CD4-positive, CD25-positive, alpha-beta regulatory T cell (primary cell): ENCODE data around the gene BATF2. TPM values are rescaled to one million over a fixed set of nuclear protein-coding genes. Genes with fewer than 3 reads are reported as not detected.
"Not testable (repeated sequence)": the region's sequence is repeated elsewhere in the genome, so short reads cannot be mapped to it uniquely, and the experiment has no call there.

Source experiments
- ATAC-seq, 2 donors: fragments of 150-1000 bp; cut with Tn5 transposase; one replicate each; pipeline ENCODE4 v1.10.0; 2021; ENCODE audit warnings: low read depth in 2 of 2, moderate number of reproducible peaks in 2 of 2, moderate library complexity in 1 of 2
- DNase-seq, 3 donors: peaks; one replicate each; pipeline versions ENCODE4 v3.0.0 to v3.0.0-alpha.2; 2012 to 2022; ENCODE audit warnings: mixed read lengths in 1 of 3
- H3K27ac ChIP-seq: one replicate; pipeline ENCODE4 v1.7.0; 2013; ENCODE audit warnings: mild to moderate bottlenecking, low read length; ENCODE audit not compliant: insufficient read depth, poor library complexity, severe bottlenecking
- H3K27me3 ChIP-seq: one replicate; pipeline ENCODE4 v1.7.0; 2013; ENCODE audit warnings: low read length; ENCODE audit not compliant: control insufficient read depth, insufficient read depth
- H3K36me3 ChIP-seq: one replicate; pipeline ENCODE4 v1.7.0; 2013; ENCODE audit warnings: mild to moderate bottlenecking, low read length, moderate library complexity; ENCODE audit not compliant: control insufficient read depth, insufficient read depth
- H3K4me1 ChIP-seq: 2 replicates; pipeline ENCODE4 v1.7.0; 2013; ENCODE audit warnings: mild to moderate bottlenecking, low read length; ENCODE audit not compliant: insufficient read depth, control insufficient read depth, poor library complexity, severe bottlenecking
- H3K4me3 ChIP-seq: one replicate; pipeline ENCODE4 v1.7.0; 2013; ENCODE audit warnings: low read depth, mild to moderate bottlenecking, low read length, moderate library complexity
- H3K9me3 ChIP-seq, 2 experiments: 1 replicate in 1 of 2; 2 replicates in 1 of 2; pipeline ENCODE4 v1.7.0; 2013; ENCODE audit warnings: low read length in 2 of 2, mild to moderate bottlenecking in 1 of 2, moderate library complexity in 1 of 2; ENCODE audit not compliant: control insufficient read depth in 2 of 2
- H3K27ac Mint-ChIP-seq, 3 donors: one replicate each; pipeline ENCODE4 v1.8.0; 2020 to 2022; ENCODE audit warnings: mild to moderate bottlenecking in 3 of 3, mixed read lengths in 3 of 3, moderate library complexity in 2 of 3
- H3K27me3 Mint-ChIP-seq: one replicate; pipeline ENCODE4 v1.8.0; 2022; ENCODE audit warnings: mild to moderate bottlenecking, mixed read lengths
- H3K36me3 Mint-ChIP-seq: one replicate; pipeline ENCODE4 v1.8.0; 2020; ENCODE audit warnings: mixed read lengths
- H3K4me1 Mint-ChIP-seq, 4 donors: one replicate each; pipeline ENCODE4 v1.8.0; 2020 to 2022; ENCODE audit warnings: mixed read lengths in 4 of 4, mild to moderate bottlenecking in 1 of 4
- H3K4me3 Mint-ChIP-seq, 4 donors: one replicate each; pipeline ENCODE4 v1.8.0; 2020 to 2022; ENCODE audit warnings: mild to moderate bottlenecking in 4 of 4, mixed read lengths in 4 of 4, moderate library complexity in 3 of 4
- H3K9me3 Mint-ChIP-seq, 7 donors: one replicate each; pipeline ENCODE4 v1.8.0; 2020 to 2022; ENCODE audit warnings: mixed read lengths in 7 of 7, mild to moderate bottlenecking in 3 of 7, moderate library complexity in 2 of 7
- polyA plus RNA-seq, 4 donors: library from polyadenylated mRNA; unstranded; fragments of 300-500 nt; fragmentation: Illumina TruSeq; gene quantifications; one replicate each; pipeline ENCODE4 v1.2.3, GENCODE V29; 2021
- total RNA-seq: library from RNA; stranded (reverse); gene quantifications from one replicate; pipeline ENCODE4 v1.2.3, GENCODE V29; 2022

BATF2 gene
- total and polyA plus RNA-seq, 5 donors from 2014 or later, result not detected

- H3K9me3 Mint-ChIP-seq, H3K4me3 ChIP-seq, H3K36me3 Mint-ChIP-seq, H3K27ac Mint-ChIP-seq, H3K27me3 ChIP-seq, H3K9me3 ChIP-seq, DNase-seq, H3K4me3 Mint-ChIP-seq, ATAC-seq, H3K36me3 ChIP-seq, H3K4me1 ChIP-seq, H3K4me1 Mint-ChIP-seq, H3K27ac ChIP-seq: not testable (repeated sequence)
- peaks cover 10% of the 10 kb centered on the region for H3K27me3 Mint-ChIP-seq
Measured at GRCh38 chr11:64983339-64983738, 13.4 kb downstream of the BATF2 start.

GRCh38 chr11:64976651-64977050 is 20.1 kb downstream of the BATF2 start:
- peaks cover 0 to 8% (median 1%) of the 10 kb centered on the region in 4 donors for H3K4me1 Mint-ChIP-seq
- peaks cover 7% of the 10 kb centered on the region for H3K4me1 ChIP-seq
- H3K27me3 ChIP-seq, result no peaks in the 10 kb centered on the region
- no peak overlapping the region for H3K27ac Mint-ChIP-seq
- peaks cover 0 to 3% (median 0%) of the 10 kb centered on the region in 7 donors for H3K9me3 Mint-ChIP-seq
- H3K27ac ChIP-seq, result no peak overlapping the region
- peaks cover 5% of the 10 kb centered on the region for H3K27me3 Mint-ChIP-seq
- no peaks in the 10 kb centered on the region for H3K9me3 ChIP-seq
- no peaks in the 10 kb centered on the region for H3K36me3 Mint-ChIP-seq
- ATAC-seq (no peak), DNase-seq (no peak)
- H3K36me3 ChIP-seq, result no peaks in the 10 kb centered on the region
- no peak overlapping the region for H3K4me3 Mint-ChIP-seq
- H3K4me3 ChIP-seq, result no peak overlapping the region

- H3K4me3 Mint-ChIP-seq, result no peak overlapping the region
- H3K27ac ChIP-seq, result no peak overlapping the region
- H3K27me3 ChIP-seq, result no peaks in the 10 kb centered on the region
- H3K4me1 ChIP-seq, result peaks cover 10% of the 10 kb centered on the region
- ATAC-seq (no peak), DNase-seq (no peak)
- H3K4me3 ChIP-seq, result no peak overlapping the region
- peak overlapping the region in 1 of 3 donors; percentile 60 for H3K27ac Mint-ChIP-seq
- peaks cover 0 to 3% (median 0%) of the 10 kb centered on the region in 7 donors for H3K9me3 Mint-ChIP-seq
- peaks cover 7% of the 10 kb centered on the region for H3K27me3 Mint-ChIP-seq
- H3K36me3 ChIP-seq, result no peaks in the 10 kb centered on the region
- H3K9me3 ChIP-seq, result no peaks in the 10 kb centered on the region
- peaks cover 4 to 16% (median 9%) of the 10 kb centered on the region in 4 donors for H3K4me1 Mint-ChIP-seq
- H3K36me3 Mint-ChIP-seq, result no peaks in the 10 kb centered on the region
Measured at GRCh38 chr11:64974124-64974523, 22.6 kb downstream of the BATF2 start.

DNA sequence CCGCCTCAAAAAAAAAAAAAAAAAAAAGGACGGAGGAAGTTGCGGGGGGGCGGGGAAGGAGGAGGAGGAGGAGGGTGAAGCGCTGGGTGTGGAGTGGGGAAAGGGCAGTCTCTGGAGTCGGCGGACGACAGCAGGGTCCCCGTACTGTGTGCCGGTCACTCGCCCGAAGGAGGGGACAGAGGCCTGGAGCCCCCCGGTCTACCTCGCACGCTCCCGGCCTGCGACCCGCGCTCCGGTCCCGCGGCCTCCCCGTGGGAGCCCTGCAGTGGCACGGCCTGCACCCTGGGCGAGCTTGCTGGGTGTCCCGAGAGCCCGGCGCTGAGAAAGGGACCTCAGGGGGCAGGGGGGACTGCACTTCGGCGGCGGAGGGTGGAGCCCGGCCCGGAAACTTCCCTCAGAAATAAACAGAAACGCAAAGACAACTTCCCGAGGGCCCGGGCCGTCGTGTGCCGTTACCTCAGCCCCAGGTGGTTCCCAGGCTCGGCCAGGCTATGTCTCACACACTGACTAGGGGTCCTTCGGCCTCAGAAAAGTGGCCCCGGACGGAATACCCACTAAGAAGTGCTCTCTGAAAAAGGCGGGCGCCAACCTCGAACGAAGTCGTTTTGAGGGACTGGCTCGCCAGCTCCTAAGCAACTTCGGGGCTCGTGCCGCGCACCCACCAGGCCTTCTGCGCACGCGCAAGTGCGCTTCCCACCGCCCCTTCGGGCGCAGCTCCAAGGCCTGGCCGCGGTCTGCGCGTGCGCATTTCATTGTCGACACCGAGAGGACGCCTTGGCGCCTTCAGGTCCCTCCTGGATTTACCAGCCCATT is 25.1 kb downstream of the BATF2 start, which contains the start of gene MAJIN:
Gene MAJIN (minus strand): TSS at position 688 of the 813 bp plus-strand sequence. CDS start 12,703 bp downstream, outside the sequence.
- H3K4me1 ChIP-seq, result peaks cover 10% of the 10 kb centered on the region
- H3K27ac ChIP-seq, result peak within 1 kb of the TSS; percentile 33

DNA sequence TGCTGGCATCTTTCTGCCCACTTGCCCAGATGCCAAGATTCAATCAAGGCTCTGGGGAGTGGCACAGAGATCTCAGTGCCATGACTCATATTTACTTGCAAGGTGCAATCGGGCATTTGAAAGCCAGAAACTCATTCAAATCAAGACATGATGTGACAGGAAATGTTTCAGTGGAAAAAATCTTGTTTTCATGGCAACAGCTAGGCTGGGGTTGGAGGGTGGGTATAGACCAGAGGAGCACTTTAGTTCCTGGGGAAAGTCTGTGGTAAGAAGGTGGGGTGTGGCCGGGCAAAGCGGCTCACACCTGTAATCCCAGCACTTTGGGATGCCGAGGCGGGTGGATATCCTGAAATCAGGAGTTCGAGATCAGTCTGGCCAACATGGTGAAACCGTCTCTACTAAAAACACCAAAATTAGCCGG is 26.0 kb downstream of the BATF2 start:
- DNase-seq, result peak in 1 of 3 donors; percentile 45
- Histone ChIP-seq H3K9me3 (no peaks in the 10 kb centered on the region), H3K27me3 (no peaks in the 10 kb centered on the region), H3K4me3 (no peak overlapping the region), H3K27ac (no peak overlapping the region), H3K36me3 (no peaks in the 10 kb centered on the region), H3K4me1 (peaks cover 10% of the 10 kb centered on the region)
- Mint-ChIP-seq H3K36me3 (no peaks in the 10 kb centered on the region), H3K27ac (peak overlapping the region in 2 of 3 donors; percentile 21 to 71), H3K9me3 (peaks cover 0 to 3% (median 0%) of the 10 kb centered on the region in 7 donors), H3K4me1 (peaks cover 4 to 16% (median 11%) of the 10 kb centered on the region in 4 donors), H3K4me3 (peak overlapping the region in 3 of 4 donors; percentile 63 to 79 (median 76)), H3K27me3 (peaks cover 14% of the 10 kb centered on the region)
- peak in 1 of 2 donors; percentile 19 for ATAC-seq

More for the DNA sequence above, 25.1 kb downstream of the BATF2 start, which contains the start of gene MAJIN:
- Mint-ChIP-seq H3K9me3 (peaks cover 0 to 3% (median 0%) of the 10 kb centered on the region in 7 donors), H3K4me1 (peaks cover 4 to 16% (median 11%) of the 10 kb centered on the region in 4 donors), H3K27me3 (peaks cover 14% of the 10 kb centered on the region), H3K27ac (peak within 1 kb of the TSS; percentile 23 to 71 (median 55)), H3K4me3 (peak within 1 kb of the TSS; percentile 27 to 80 (median 71)), H3K36me3 (no peaks in the 10 kb centered on the region)
- Histone ChIP-seq H3K9me3 (no peaks in the 10 kb centered on the region), H3K27me3 (no peaks in the 10 kb centered on the region), H3K4me3 (no peak within 1 kb of the TSS), H3K36me3 (no peaks in the 10 kb centered on the region)
- peak; percentile 54 to 69 for ATAC-seq
- peak; percentile 76 to 89 (median 83) for DNase-seq

GRCh38 chr11:64969209-64969608 is 27.6 kb downstream of the BATF2 start:
- H3K9me3 ChIP-seq, result no peaks in the 10 kb centered on the region
- Mint-ChIP-seq H3K4me1 (peaks cover 4 to 16% (median 10%) of the 10 kb centered on the region in 4 donors), H3K27ac (peak overlapping the region; percentile 4 to 9 (median 8)), H3K27me3 (peaks cover 14% of the 10 kb centered on the region), H3K9me3 (no peaks in the 10 kb centered on the region), H3K4me3 (peak overlapping the region in 2 of 4 donors; percentile 17 to 28), H3K36me3 (no peaks in the 10 kb centered on the region)
- no peaks in the 10 kb centered on the region for H3K36me3 ChIP-seq
- no peak overlapping the region for H3K4me3 ChIP-seq
- H3K4me1 ChIP-seq, result peaks cover 10% of the 10 kb centered on the region
- DNase-seq, result no peak
- H3K27me3 ChIP-seq, result no peaks in the 10 kb centered on the region
- no peak for ATAC-seq
- no peak overlapping the region for H3K27ac ChIP-seq

DNA sequence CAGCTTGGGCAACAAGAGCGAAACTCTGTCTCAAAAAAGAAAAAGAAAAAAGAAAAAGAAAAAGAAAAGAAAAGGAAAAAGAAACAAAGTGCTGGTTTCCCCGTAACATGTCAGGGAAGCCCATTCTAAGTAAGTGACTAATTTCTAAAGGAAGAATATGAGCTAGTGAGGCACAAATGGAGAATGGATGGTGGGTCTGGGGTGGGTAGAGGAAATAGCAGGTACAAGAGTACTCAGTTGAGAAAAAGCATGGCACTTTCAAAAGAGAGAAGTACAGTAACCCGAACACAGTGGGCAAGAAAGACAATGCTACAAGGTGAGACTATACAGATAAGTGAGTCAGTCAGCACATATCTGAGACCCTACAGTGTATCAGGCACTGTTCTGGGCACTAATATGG is 29.4 kb downstream of the BATF2 start:
- Histone ChIP-seq H3K4me3 (no peak overlapping the region), H3K4me1 (peaks cover 10% of the 10 kb centered on the region), H3K27ac (no peak overlapping the region), H3K9me3 (no peaks in the 10 kb centered on the region), H3K36me3 (no peaks in the 10 kb centered on the region), H3K27me3 (no peaks in the 10 kb centered on the region)
- Mint-ChIP-seq H3K4me3 (peak overlapping the region in 1 of 4 donors; percentile 84), H3K4me1 (peaks cover 4 to 16% (median 10%) of the 10 kb centered on the region in 4 donors), H3K27ac (no peak overlapping the region), H3K27me3 (peaks cover 14% of the 10 kb centered on the region), H3K36me3 (no peaks in the 10 kb centered on the region), H3K9me3 (no peaks in the 10 kb centered on the region)
- no peak for ATAC-seq
- DNase-seq, result no peak
